PC-3 (cell line): ENCODE measurements around the gene MYH15. TPM values are rescaled to one million over a fixed set of nuclear protein-coding genes. Genes with fewer than 3 reads are reported as not detected.

Experiments used
- total RNA-seq: library from RNA; depleted of rRNA; stranded (reverse); fragments of >200 nt; gene quantifications from 2 replicates; pipeline ENCODE4 v1.2.3, GENCODE V29; 2014; rRNA removed

The MYH15 gene
- total RNA-seq, 1 experiment from 2014 or later: 2.4 TPM

Other genes with a start within 250 kb of the MYH15 start
- not detected in 2 replicates for gene HHLA2, start 214.0 kb downstream of the MYH15 start, total RNA-seq
- 47.9 and 52.4 TPM in 2 replicates for gene CIP2A, start 78.8 kb upstream of the MYH15 start, total RNA-seq
- gene DZIP3, start 79.1 kb upstream of the MYH15 start, total RNA-seq: 5.1 and 7.3 TPM in 2 replicates
- not detected in 2 replicates for gene RETNLB, start 246.8 kb upstream of the MYH15 start, total RNA-seq